Breast epithelium (tissue), 4 donors: ENCODE results near the gene PDE7B. TPM values are rescaled to one million over a fixed set of nuclear protein-coding genes. Genes with fewer than 3 reads are reported as not detected.

Experiments
- DNase-seq, 2 donors: peaks; one replicate each; pipeline ENCODE4 v3.0.0-alpha.2; 2019; ENCODE audit warnings: low spot score in 2 of 2
- H3K27ac ChIP-seq, 2 donors: fragments of 200-600 bp; sonication (generic) in 1 of 2; one replicate each; pipeline ENCODE4 v1.5.1; 2016 to 2019; ENCODE audit warnings: mild to moderate bottlenecking in 1 of 2
- H3K27me3 ChIP-seq, 2 donors: fragments of 200-600 bp; sonication (generic) in 1 of 2; one replicate each; pipeline versions ENCODE4 v1.5.1 to v1.6.0; 2017 to 2019; ENCODE audit warnings: control low read depth in 1 of 2, mild to moderate bottlenecking in 1 of 2
- H3K36me3 ChIP-seq: fragments of 200-600 bp; one replicate; pipeline ENCODE4 v1.5.1; 2019
- H3K4me1 ChIP-seq, 2 donors: fragments of 200-600 bp; sonication (generic); one replicate each; pipeline ENCODE4 v1.5.1; 2016 to 2019; ENCODE audit warnings: control low read depth in 1 of 2
- H3K4me3 ChIP-seq, 3 donors: fragments of 200-600 bp; sonication (generic); 1 replicate in 2 of 3; 2 replicates in 1 of 3; pipeline ENCODE4 v1.5.1; 2016 to 2019; ENCODE audit warnings: mild to moderate bottlenecking in 3 of 3, moderate library complexity in 2 of 3
- H3K9me3 ChIP-seq, 2 donors: fragments of 200-600 bp; sonication (generic) in 1 of 2; one replicate each; pipeline ENCODE4 v1.5.1; 2016 to 2019; ENCODE audit warnings: control low read depth in 1 of 2
- POLR2A ChIP-seq: fragments of 450-650 bp; IDR thresholded peaks from one replicate; pipeline ENCODE4 v1.6.1; 2016; ENCODE audit warnings: antibody characterized with exemption, mild to moderate bottlenecking, moderate library complexity
- POLR2AphosphoS5 ChIP-seq, 3 donors: sonication (generic); formaldehyde crosslinking; IDR thresholded peaks; one replicate each; pipeline ENCODE4 v1.6.1; 2017; ENCODE audit warnings: antibody characterized with exemption in 3 of 3
- intact Hi-C: fragments of 100-400 bp; cut with DNase I; formaldehyde crosslinking; loops from one replicate; pipeline ENCODE4 v1.15.1; 2023; ENCODE audit warnings: low total_unique reads
- total RNA-seq, 3 donors: library from RNA; depleted of rRNA; stranded (reverse); fragments of >200 nt; gene quantifications; one replicate each; pipeline ENCODE4 v1.1.0, GENCODE V29; 2016
- TF ChIP-seq, protein P1 (sequence below), 3 donors: fragments of 450-650 bp; IDR thresholded peaks; one replicate each; pipeline ENCODE4 v1.5.1; 2016 to 2017; ENCODE audit warnings: antibody characterized with exemption in 3 of 3, mild to moderate bottlenecking in 3 of 3, moderate library complexity in 3 of 3

Gene PDE7B
- total RNA-seq, 3 donors from 2014 or later: 3.4 to 5.2 (median 5.1) TPM

DNA sequence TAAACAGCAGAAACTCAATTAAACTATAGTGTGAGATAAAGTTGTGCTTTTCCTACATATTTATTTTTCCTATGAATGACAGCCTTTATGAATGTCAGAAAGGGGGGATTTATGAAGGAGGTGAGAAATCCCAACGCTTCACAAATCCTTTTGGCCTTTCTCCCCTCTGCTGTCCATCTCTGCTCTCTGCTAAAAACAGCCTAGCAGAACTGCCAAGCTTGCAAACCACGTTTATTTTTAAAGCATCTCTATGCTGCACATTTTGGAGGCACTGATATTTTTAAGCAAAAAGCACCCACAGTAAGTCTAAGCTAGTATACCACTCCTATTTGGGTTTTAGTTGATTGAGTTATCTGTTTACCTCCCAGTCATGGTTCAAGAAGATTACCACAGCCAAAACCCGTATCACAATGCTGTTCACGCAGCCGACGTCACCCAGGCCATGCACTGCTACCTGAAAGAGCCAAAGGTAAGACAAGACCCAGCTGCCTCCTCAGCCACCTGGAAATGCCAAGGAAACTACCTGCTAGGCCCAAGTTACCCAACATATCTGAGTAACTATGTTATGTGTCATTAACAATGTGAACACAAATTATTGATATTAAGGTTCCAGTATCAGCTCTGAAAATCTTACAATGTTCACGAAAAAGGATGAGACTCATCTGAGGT lies 302.3 kb downstream of the PDE7B start:
- DNase-seq: no peak
- no peaks in the 10 kb centered on the region for H3K36me3 ChIP-seq
- intact Hi-C loops: no loop called here
- no peaks in the 10 kb centered on the region for H3K27me3 ChIP-seq
- H3K9me3 ChIP-seq: no peaks in the 10 kb centered on the region
- no peak overlapping the region for H3K27ac ChIP-seq
- no peak overlapping the region for H3K4me3 ChIP-seq
- H3K4me1 ChIP-seq: no peaks in the 10 kb centered on the region
- TF ChIP-seq, protein P1, sequence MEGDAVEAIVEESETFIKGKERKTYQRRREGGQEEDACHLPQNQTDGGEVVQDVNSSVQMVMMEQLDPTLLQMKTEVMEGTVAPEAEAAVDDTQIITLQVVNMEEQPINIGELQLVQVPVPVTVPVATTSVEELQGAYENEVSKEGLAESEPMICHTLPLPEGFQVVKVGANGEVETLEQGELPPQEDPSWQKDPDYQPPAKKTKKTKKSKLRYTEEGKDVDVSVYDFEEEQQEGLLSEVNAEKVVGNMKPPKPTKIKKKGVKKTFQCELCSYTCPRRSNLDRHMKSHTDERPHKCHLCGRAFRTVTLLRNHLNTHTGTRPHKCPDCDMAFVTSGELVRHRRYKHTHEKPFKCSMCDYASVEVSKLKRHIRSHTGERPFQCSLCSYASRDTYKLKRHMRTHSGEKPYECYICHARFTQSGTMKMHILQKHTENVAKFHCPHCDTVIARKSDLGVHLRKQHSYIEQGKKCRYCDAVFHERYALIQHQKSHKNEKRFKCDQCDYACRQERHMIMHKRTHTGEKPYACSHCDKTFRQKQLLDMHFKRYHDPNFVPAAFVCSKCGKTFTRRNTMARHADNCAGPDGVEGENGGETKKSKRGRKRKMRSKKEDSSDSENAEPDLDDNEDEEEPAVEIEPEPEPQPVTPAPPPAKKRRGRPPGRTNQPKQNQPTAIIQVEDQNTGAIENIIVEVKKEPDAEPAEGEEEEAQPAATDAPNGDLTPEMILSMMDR (IDR thresholded peaks at IDR 0.05): no peak
- no peak for TF ChIP-seq POLR2A
- TF ChIP-seq POLR2AphosphoS5 (IDR thresholded peaks at IDR 0.05): no peak

DNA sequence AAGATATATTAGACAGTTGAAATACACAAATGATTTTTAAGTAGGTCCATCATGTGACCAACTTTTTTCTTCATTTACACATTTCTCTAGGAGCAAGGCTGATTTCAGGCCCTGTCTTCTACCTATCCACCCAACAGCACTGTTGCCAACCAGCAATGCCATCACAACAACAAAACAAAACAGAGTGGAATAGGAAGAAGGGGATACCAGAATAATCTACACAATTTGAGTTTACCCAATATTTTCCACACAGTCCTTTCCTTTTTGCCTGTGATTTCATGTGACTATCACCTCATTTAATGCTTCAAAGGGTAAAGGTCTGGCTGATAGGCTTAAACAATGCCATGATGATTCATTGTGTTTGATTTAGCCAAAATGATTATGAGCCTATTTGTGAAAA lies 303.7 kb downstream of the PDE7B start:
- no peaks in the 10 kb centered on the region for H3K4me1 ChIP-seq
- no peaks in the 10 kb centered on the region for H3K36me3 ChIP-seq
- H3K27me3 ChIP-seq: no peaks in the 10 kb centered on the region
- intact Hi-C loops: no loop called here
- TF ChIP-seq, protein P1 (IDR thresholded peaks at IDR 0.05): no peak
- TF ChIP-seq POLR2AphosphoS5 (IDR thresholded peaks at IDR 0.05) (no peak), POLR2A (no peak)
- no peak overlapping the region for H3K27ac ChIP-seq
- DNase-seq: no peak
- no peak overlapping the region for H3K4me3 ChIP-seq
- no peaks in the 10 kb centered on the region for H3K9me3 ChIP-seq

DNA sequence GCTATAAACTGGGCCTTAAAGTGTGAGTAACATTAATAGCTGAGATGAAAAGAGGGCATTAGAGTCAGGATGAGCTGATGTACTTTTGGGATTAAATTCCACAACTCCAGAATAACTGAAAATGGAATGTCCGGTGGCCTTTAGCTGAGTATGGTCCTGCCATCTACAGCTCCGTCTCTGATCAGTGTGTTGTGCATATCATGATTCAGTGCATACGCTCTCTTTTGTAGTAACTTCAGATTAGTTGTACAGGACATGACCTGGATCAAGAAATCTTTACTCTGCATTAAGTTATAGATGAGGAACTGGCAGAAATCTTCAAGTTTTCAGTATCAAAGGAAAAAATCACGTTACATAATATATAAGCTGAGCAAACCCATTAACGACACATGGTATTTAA lies 306.2 kb downstream of the PDE7B start:
- H3K27ac ChIP-seq: no peak overlapping the region
- intact Hi-C loops: no loop called here
- TF ChIP-seq POLR2A (no peak), POLR2AphosphoS5 (IDR thresholded peaks at IDR 0.05) (no peak)
- TF ChIP-seq, protein P1 (IDR thresholded peaks at IDR 0.05): no peak

DNA sequence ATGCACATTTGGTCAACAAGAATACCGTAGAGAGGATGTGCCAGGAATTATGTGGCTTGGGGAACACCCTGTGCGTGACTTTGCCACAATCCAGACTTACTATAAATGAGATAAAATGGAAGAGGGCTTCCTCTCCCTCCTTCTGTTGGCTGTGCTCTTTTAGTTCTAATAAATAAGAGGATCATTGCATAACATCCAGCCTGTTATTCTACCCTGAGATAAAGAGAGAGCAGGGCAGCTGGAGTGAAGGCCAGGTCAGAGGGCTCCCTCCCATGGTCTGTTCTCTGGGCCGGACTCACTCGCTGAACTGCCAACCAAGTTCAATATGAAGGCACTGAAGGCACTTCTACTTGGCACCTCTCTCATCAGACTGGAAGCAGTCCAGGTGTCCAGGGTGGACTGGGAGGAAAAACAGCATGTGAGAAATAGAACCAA lies 306.9 kb downstream of the PDE7B start:
- no peaks in the 10 kb centered on the region for H3K27me3 ChIP-seq
- H3K9me3 ChIP-seq: no peaks in the 10 kb centered on the region
- no peaks in the 10 kb centered on the region for H3K4me1 ChIP-seq
- intact Hi-C loops: no loop called here
- no peak for DNase-seq
- TF ChIP-seq POLR2A (no peak), POLR2AphosphoS5 (IDR thresholded peaks at IDR 0.05) (no peak)
- TF ChIP-seq, protein P1 (IDR thresholded peaks at IDR 0.05): no peak
- H3K36me3 ChIP-seq: no peaks in the 10 kb centered on the region
- H3K4me3 ChIP-seq: no peak overlapping the region
- H3K27ac ChIP-seq: no peak overlapping the region

More for the DNA sequence above, 306.2 kb downstream of the PDE7B start:
- Histone ChIP-seq H3K36me3 (no peaks in the 10 kb centered on the region), H3K4me3 (no peak overlapping the region), H3K9me3 (no peaks in the 10 kb centered on the region), H3K27me3 (no peaks in the 10 kb centered on the region), H3K4me1 (no peaks in the 10 kb centered on the region)
- DNase-seq: no peak

DNA sequence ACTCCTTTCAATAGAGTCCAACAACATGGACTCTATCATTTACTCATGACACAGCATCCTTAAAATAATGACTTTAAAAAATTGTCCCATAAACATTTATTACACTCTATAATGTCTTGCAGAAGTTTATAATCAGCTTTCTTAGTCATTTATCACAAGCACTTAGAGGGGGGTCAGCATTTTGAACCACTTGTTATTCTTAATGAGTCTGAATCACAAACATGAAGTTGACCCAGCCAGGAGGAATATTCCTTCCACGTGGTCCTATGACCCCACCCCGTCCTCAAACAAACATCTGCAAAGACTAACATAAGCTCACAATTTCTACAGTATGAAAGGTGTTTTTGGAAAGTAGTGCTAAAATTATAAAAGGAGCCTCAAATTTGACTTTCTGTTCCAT lies 307.5 kb downstream of the PDE7B start:
- Histone ChIP-seq H3K4me3 (no peak overlapping the region), H3K9me3 (no peaks in the 10 kb centered on the region), H3K36me3 (no peaks in the 10 kb centered on the region), H3K27ac (no peak overlapping the region), H3K27me3 (no peaks in the 10 kb centered on the region), H3K4me1 (no peaks in the 10 kb centered on the region)
- no peak for DNase-seq
- intact Hi-C loops: no loop called here
- no peak for TF ChIP-seq POLR2AphosphoS5 (IDR thresholded peaks at IDR 0.05)
- no peak for TF ChIP-seq POLR2A
- TF ChIP-seq, protein P1 (IDR thresholded peaks at IDR 0.05): no peak
